ENCODE data around the gene ARPP19.
"Not testable (repeated sequence)": the region's sequence is repeated elsewhere in the genome, so short reads cannot be mapped to it uniquely, and the experiment has no call there.

The ARPP19 gene, protein sequence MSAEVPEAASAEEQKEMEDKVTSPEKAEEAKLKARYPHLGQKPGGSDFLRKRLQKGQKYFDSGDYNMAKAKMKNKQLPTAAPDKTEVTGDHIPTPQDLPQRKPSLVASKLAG

DNA sequence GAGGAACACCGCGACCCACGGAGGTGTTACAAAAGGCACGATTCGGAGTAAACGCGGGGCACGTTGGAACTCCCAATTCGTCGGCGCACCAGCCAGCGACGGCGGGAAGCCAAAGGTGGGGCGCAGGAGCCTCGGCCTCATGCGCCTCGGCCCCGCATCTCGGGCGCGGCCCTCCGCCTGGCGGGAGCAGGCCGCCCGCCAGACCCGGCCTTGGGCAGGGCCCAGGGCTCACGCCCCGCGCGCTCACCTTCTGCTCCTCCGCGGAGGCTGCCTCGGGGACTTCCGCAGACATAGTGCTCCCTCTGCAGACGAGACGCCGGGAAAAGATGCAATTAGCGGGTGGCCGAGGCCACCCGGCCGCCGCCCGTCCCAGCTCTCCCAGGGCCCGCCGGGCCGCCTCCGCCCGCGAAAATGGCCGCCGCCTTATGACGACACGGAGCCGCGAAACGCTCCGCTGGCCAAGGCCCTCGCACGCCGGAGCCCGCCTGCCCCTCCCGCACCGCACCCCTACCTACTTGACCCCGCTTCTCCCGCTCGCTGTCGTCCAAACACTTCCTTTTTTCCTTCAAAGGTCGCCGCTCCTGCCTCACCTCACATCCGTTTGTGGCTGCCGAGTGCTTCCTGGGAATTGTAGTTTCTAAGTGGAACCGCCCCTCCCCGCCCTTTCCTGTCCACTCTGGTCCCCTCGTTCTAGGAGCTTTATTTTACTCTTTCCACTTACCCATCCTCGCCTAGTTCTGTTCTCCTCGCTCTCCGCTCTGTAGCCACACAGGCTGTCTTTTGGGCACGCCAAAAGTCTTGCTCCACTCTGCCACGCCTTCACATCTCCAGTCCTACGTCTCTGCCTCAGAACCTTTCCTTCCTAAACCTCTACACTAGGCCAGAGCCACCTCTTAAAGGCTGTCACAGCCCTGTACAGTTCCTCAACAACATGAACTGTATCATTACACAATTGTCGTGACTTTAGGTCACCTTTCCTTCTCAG lies at the start of gene ARPP19:
ARPP19 (minus strand) TSS at position 430 of the 985 bp plus-strand sequence; CDS start at position 292, 138 bp downstream.
- peak; percentile 89 for DNase-seq

DNA sequence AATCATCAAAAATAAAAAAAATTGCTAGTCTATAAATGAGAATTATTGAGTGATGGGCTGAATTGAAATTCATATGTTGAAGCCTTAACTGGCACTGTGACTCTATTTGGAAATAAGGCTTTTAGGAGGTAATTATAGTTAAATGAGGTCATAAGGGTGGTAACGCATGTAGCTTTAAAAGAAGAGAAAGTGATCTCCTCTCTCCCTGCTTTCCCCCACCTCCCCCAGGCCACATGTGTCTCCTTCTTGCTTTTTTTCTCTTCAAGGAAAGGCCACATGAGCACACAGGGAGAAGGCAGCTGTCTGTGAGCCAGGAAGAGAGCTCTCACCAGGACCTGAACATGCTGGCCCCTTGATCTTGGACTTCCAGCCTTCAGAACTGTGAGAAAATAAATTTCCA lies 48.2 kb upstream of the ARPP19 start:
- DNase-seq: no peak

DNA sequence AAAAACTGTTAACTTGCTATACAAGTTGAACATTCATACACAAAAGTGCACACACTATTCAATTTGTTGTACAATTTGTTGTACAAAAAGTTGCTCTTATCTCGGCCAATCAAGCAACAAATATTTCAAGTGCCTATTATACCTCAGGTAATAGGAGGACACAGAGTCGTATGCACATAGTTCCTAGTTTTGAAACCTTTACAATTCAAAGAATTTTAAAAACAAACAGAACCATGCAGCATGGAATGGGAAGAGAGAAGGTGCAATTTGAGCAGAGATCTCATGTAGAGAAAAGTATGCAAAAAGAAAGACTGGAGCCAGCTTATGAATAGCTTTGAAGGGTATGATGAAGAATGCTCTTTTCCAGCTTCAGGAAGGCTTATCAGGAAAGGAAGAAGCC lies 46.5 kb upstream of the ARPP19 start:
- no peak for DNase-seq

DNA sequence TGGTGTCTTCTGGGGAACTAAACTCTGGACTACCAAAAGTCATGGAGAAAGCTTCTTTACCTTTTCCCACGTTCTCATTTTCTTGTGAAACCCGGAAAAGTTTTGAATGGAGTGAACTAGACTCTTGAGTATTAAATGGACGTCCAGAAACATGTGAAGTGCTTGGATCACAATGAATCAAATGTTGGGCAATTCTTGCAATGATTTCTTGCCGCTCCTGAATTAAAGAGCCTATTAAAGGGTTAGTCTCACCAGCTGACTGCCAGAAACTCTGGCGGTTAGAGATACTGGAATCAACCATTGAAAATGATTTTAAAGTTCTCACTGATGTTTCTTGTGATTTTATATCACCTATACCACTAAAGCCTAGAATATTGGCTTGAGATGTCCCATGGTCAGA lies 40.8 kb upstream of the ARPP19 start:
- no peak for DNase-seq

DNA sequence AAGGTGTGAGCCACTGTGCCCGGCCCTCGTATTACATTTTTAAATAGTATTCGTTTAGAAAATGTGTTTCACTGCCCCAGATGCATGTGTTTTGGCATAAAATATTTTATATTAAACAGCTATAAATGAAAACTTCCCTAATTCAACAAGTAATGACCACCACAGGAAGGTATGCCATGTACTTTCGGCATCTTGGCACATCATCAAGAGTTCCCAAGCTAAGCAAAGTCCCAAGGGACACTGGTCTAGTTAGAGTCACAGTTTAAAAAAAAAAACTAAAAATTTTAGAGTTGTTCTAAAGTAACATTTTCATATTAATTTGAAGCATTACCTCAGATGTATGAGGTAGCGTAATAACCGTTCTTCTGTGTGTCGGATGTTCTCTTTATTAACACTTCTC lies 15.6 kb upstream of the ARPP19 start:
- no peak for DNase-seq

DNA sequence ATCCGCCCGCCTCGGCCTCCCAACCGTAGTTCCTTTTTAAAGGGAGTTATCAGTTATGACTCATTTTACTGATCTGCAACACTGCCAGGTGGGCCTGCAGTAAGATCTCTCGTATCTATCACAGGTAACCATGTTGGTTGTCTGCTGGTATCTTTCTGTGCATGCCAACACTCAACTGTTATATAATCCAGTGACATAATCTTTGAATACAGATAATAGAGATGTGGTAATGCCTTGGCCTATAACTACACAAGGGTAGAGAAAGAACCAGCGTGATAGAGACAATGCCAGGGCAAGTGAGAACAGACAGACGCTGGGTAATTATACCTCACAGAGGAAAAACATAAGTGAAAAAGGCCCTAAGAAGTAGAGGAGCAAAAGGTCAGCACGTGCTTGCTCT lies 11.0 kb upstream of the ARPP19 start:
- DNase-seq: peak; percentile 10

DNA sequence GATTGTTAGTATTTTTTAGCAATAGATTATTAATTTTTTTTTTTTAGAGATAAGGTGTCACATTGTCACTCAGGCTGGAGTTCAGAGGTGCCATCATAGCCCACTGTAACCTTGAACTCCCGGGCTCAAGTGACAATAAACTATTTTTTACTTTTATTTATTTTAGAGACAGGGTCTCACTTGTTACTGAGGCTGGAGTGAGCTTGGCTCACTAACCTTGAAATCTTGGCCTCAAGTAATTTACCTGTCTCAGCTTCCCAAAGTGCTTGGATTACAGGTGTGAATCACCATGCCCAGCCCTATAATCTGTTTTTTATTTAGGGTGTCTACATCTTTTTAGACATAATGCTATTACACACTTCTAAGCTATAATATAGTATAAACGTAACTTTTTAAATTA lies 7.9 kb upstream of the ARPP19 start:
- DNase-seq: no peak

DNA sequence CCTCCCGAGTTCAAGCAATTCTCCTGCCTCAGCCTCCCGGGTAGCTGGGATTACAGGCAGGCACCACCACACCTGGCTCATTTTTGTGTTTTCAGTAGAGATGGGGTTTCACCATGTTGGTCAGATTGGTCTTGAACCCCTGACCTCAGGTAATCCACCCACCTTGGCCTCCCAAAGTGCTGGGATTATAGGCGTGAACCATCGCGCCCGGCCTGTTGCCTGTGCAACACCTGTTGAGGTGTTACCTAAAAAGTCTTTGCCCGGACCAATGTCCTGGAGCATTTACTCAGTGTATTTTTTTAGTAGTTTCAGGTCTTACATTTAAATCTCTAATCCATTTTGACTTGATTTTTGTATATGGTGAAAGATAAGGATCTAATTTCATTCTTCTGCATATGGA lies 6.7 kb upstream of the ARPP19 start:
- DNase-seq: not testable (repeated sequence)

DNA sequence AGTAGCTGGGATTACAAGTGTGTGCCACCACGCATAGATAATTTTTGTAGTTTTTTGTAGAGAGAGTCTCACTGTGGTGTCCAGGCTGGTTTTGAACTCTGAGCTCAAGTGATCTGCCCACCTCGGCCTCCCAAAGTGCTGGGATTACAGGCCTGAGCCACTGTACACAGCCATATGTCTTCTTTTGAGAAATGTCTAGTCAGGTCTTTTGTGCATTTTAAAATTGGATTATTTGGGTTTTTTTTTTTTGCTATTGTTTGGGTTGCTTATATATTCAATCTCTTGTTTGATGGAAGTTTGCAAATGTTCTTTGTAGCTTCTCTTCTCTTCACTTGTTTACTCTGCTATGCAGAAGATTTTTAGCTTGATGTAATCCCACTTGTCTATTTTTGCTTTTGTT lies 6.2 kb upstream of the ARPP19 start:
- DNase-seq: no peak

DNA sequence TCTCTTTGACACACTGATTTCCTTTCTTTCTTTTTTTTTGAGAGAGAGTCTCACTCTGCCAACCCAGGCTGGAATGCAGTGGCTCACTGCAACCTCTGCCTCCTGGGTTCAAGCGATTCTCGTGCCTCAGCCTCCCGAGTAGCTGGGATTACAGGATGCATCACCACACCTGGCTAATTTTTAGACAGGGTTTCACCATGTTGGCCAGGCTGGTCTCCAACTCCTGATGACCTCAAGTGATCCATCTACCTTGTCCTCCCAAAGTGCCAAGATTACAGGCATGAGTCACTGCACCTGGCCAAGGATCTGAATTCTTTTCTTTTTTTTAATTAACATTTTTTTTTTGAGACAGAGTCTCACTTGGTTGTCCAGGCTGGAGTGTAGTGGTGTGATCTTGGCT lies 5.8 kb upstream of the ARPP19 start:
- not testable (repeated sequence) for DNase-seq

DNA sequence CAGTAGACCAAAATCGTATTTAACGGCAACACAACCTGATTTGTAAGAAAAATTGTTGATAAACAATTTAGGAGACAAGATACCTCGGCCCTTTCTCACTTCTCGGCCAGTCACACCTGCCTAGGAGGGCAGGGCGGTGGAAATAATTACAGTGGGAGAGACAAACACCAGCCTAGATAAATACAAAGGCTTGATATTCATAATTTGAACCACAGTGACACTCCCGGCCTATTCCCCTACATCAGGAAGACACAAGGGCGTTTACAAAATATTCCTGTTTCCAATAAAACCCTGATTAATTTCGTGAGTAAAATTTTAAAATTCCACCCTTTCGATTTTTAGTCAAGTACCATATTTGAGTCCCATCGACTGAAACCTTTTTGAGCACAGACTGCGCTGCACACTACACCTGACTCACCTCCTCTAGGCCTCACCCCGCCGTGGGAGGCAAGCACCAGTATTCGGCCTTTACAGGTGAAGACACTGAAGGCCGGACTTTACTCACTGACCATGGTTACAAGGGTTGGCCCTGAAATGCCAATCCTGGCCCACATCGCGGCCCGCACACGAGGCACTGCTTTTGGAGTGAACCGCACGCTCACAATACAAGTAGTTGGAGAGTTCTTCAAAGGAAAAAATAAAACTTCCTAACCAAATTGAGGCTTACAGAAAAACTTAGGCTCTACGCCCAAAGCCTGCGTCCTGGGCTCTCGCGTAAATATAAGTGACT lies 794 bp downstream of the ARPP19 start:
- DNase-seq: no peak

DNA sequence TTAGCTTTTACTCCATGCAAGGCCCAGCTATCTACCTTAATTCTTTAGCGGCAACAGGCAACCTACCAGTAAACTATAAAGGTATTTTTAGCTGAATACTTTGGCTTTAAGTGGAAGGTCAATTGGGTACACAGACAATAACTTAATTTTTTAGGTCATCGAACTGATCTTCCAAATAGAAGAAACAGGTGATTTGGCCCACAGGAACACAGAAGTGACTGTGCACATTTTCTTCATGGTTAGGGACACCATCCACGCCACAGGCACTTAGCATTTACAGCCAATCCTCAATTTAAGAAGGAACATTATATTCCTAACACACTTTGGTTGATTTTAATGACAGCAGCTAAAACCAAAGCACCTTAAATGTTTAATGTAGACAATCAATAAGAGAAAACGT lies 1.9 kb downstream of the ARPP19 start:
- DNase-seq: no peak

DNA sequence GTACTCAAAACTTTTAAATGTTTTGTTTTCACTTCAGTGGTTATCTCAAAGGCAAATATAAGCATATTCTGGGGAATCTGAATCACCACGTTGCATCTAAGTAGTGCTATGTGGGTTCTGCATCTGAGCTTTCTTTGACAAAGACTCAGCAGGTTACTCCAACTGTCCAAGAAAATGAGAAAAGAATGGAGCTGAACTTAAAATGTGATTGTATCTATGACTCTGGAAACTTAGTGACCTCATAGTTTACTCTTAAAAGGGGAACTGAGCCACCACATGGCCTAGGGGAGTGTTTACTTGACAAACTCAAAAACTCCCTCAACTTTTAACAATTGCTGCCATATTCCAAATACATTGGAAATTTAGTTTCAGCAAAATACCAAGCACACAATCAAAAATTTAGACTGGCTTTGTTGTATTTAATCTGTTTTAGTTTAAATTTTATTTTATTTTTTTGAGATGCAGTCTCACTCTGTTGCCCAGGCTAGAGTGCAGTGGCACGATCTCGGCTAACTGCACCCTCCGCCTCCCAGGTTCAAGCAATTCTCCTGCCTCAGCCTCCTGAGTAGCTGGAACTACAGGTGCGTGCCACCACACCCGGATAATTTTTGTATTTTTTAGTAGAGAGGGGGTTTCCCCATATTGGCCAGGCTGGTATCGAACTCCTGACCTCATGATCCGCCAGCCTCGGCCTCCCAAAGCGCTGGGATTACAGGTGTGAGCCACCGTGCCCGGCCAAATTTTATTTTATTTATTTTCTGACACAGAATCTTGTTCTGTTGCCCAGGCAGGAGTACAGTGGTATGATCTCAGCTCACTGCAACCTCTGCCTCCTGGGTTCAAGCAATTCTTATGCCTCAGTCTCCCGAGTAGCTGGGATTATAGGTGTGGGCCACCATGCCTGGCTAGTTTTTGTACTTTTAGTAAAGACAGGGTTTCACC lies 3.1 kb downstream of the ARPP19 start:
- not testable (repeated sequence) for DNase-seq

DNA sequence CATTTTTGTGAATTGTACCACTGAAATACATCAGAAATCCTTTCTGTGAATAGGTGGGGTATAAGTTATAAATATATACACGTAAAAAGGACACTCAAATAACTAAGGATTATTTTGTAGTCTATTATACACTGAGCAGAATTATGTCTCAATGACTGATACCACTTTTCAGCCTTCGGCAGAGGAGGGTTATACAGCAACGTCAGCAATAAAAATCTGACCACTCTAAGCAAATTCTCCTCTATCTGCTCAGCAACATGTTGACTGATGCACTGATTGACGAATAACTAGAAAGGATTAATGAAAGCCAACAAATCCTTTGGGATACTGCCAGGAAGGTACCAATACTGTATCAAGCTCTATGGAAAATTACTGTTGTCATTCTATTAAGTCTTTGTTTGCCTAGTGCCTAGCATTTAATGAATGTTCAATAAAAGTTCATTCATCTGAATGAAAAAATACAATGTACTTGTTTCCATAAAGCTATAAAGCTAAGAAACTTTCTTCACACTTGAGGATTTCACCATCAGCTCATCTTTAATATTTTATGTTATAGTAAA lies 5.2 kb downstream of the ARPP19 start:
- no peak for DNase-seq

DNA sequence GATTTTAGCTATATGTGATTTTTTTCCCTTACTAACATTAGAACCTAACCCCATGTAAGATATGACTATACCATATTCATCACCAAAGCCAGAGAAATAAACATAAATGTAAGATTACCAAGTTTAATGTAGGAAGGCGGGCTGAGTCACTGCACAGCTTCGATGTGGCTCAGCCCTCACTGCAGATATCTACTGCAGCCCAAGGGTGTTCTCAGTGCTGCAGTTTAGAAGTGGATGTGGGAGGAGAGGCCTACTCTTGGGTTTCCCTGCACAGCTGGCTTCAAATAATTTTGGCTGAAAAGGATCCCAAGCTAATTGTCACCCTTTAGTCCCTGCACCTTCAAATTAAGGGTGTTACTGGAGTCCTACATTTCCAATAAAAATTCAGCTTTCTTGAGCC lies 9.3 kb downstream of the ARPP19 start:
- no peak for DNase-seq

DNA sequence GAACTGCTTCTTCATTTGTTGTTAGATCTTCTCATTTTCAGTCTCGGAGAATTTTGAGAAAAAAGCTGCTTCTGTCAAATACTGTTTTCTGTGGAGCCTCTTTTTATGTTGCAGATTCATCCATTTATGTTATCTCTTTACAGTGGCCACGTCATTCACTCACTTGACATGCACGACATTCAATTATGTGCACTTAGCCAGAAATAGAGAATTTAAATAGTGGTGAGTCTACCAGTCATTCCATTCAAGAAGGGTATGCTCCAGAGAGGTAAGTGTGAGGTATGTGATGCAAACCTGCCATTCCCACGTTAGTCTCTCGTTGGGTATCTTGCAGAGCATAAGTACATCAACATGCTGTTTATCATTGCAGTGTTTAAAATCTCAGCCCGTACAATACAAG lies 9.8 kb downstream of the ARPP19 start:
- no peak for DNase-seq

DNA sequence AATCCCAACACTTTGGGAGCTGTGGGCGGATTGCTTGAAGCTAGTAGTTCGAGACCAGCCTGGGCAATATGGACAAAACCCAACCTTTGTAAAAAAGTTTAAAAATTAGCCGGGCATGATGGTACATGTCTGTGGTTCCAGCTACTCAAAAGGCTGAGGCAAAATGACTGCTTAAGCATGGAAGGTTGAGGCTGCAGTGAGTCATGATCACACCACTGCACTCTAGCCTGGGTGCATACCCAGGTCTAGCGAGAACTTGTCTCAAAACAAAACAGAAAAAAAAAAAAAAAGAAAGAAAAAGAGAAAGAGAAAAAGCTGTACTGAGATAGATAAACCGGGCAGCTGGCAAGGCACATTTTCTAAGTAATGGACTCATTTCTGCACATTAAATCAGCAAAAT lies 10.6 kb downstream of the ARPP19 start:
- DNase-seq: no peak

DNA sequence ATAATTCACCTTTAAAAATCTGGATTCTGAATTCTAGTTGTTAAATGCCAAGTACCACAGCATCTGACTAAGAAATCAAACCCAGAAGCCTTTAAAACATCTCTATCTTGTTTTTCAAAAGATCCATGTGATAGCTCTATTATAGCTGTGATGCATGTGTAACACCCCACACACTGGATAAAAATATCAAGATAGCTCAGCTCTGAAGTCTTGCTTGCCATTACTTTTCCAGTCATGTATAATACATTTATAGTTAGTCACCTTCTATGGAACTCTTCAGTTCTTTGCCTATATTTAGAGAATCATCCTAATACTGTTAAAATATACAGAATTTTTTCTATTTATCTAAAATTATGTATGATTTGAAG lies 11.6 kb downstream of the ARPP19 start:
- no peak for DNase-seq

DNA sequence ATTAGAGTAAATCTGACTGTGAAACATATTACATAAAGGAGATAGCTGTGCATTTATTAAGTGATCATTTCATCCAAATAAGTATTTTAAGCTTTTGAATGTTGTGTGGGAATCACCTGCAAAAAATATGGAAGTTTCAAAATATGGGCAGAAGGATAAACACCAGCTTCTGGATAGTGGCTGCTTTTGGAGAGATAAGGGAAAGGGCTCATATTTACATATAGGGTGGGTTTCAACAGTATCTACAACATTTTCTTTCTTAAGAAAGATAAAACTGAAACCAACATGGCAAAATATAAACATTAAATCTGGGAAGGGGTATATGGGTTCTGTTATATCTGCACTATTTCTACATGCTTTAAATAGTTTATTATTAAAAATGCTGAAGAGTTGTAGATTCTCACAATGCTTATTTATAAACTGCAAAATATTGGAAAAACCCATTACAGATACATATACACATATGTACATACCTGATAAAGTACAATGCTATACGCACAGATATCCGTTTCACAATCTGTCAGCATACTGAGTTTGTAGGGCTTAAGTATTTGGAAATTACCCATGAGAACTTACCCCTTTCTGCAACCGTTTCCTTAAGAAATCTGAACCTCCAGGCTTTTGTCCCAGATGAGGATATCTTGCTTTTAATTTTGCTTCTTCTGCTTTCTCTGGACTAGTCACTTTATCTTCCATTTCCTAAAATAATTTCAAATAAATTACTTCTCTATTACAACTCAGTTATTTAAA lies 12.1 kb downstream of the ARPP19 start:
- no peak for DNase-seq

DNA sequence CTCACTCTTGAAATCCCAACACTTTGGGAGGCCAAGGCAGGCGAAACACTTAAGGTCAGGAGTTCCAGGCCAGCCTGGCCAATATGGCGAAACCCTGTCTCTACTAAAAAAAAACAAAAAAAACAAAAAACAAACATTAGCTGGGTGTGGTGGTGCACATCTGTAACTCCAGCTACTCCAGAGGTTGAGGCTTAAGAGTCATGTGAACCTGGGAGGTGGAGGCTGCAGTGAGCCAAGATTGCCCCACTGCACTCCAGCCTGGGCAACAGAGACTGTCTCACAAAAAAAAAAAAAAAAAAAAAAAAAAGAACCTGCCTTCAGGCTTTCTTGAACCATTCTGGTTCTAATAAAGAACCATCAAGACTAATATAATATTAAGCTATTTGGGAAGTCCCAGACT lies 16.5 kb downstream of the ARPP19 start:
- DNase-seq: no peak

DNA sequence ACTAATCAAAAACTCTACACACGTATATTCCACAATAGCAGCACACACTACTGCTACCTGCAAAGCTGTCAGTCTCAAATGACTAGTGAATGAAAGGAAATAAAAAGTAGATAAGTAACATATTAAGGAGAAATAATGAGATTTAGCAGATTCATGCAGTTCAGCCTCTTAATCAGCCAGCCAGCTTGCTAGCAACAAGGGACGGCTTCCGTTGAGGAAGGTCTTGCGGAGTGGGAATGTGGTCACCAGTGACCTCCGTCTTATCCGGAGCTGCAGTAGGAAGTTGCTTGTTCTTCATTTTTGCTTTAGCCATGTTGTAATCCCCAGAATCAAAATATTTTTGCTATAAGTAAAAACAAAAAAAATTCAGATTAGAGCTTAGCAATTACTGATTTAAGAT lies 17.1 kb downstream of the ARPP19 start:
- no peak for DNase-seq

DNA sequence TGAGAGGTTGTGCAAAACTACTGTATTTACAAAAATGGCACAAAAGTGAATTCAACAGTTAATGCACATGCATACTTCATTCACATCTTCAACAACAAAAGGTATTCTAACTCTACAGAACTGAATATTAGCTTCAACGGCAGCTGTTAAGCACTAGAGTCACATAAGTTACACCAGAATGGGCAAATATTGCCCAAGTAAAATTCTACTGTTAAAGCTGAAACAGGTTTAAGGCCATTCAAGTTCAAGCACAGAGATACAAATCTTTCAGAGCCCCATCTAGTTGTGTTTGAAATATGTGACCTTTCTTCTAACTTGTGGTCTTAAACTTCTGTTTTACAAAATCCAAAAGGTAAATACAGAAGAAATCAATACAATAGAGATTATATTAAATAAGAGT lies 17.6 kb downstream of the ARPP19 start:
- DNase-seq: not testable (repeated sequence)
